ENCODE measurements around the gene CMA1. TPM values are rescaled to one million over a fixed set of nuclear protein-coding genes. Genes with fewer than 3 reads are reported as not detected.

CMA1 gene
- total and polyA plus RNA-seq, 8 donors, result 0.23 to 1.7 TPM; not detected in 6

DNA sequence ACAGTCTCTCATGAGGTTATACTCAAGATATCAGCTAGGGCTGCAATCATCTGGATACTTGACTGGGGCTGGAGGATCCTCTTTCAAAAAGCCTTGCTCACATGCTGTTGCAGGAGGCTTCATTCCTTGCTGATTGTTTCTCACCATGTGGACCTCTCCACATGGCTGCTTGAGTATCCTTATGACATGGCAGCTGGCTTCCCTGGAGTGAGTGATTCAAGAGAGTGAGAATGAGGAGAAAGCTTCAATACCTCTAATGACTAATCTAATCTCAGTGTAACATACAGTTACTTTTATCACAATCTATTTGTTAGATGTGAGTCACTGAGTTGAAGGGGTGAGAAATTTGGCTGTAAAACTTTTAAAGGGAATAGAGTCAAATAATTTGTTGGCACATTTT is 51.1 kb downstream of the CMA1 start:
- H3K4me3 ChIP-seq, result no peak overlapping the region
- DNase-seq, result no peak
- intact Hi-C loops (cut with DNase I; ENCODE audit: low total_unique reads), result no loop called here
- no peaks in the 10 kb centered on the region for H3K27me3 ChIP-seq
- H3K27ac ChIP-seq, result no peak overlapping the region
- H3K36me3 ChIP-seq, result peaks cover 0 to 13% (median 10%) of the 10 kb centered on the region in 4 donors
- H3K9me3 ChIP-seq, result peaks cover 0 to 8% (median 1%) of the 10 kb centered on the region in 4 donors
- TF ChIP-seq, protein P1, sequence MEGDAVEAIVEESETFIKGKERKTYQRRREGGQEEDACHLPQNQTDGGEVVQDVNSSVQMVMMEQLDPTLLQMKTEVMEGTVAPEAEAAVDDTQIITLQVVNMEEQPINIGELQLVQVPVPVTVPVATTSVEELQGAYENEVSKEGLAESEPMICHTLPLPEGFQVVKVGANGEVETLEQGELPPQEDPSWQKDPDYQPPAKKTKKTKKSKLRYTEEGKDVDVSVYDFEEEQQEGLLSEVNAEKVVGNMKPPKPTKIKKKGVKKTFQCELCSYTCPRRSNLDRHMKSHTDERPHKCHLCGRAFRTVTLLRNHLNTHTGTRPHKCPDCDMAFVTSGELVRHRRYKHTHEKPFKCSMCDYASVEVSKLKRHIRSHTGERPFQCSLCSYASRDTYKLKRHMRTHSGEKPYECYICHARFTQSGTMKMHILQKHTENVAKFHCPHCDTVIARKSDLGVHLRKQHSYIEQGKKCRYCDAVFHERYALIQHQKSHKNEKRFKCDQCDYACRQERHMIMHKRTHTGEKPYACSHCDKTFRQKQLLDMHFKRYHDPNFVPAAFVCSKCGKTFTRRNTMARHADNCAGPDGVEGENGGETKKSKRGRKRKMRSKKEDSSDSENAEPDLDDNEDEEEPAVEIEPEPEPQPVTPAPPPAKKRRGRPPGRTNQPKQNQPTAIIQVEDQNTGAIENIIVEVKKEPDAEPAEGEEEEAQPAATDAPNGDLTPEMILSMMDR (IDR thresholded peaks at IDR 0.05), result no peak
- TF ChIP-seq EP300 (IDR thresholded peaks at IDR 0.05) (no peak), POLR2A (IDR thresholded peaks at IDR 0.05) (no peak), POLR2AphosphoS5 (IDR thresholded peaks at IDR 0.05) (no peak)
- no peaks in the 10 kb centered on the region for H3K4me1 ChIP-seq

Other genes starting within 250 kb of the CMA1 start
- 10 to 100 TPM in 1 of 5 donors, 1 to 10 TPM in 4; 2.6 to 11.7 (median 4.9) TPM for gene TGM1, start 245.1 kb downstream of the CMA1 start, total RNA-seq
- gene TGM1, start 245.1 kb downstream of the CMA1 start, polyA plus RNA-seq, result 100 to 1,000 TPM in 1 of 3 donors, 1 to 10 TPM in 2; 1.7 to 131 (median 5.3) TPM
- gene RABGGTA, start 236.7 kb downstream of the CMA1 start, total RNA-seq, result 100 to 1,000 TPM in 4 of 5 donors, 10 to 100 TPM in 1; 16.0 to 230 (median 187) TPM
- gene RABGGTA, start 236.7 kb downstream of the CMA1 start, polyA plus RNA-seq, result 10 to 100 TPM; 33.8 to 68.4 (median 41.9) TPM
- 10 to 100 TPM in 3 of 5 donors, 1 to 10 TPM in 2; 5.3 to 71.9 (median 17.4) TPM for gene DHRS1, start 208.5 kb downstream of the CMA1 start, total RNA-seq
- 10 to 100 TPM; 20.1 to 52.1 (median 30.1) TPM for gene DHRS1, start 208.5 kb downstream of the CMA1 start, polyA plus RNA-seq
- gene NOP9, start 208.4 kb downstream of the CMA1 start, total RNA-seq, result 10 to 100 TPM in 4 of 5 donors, 1 to 10 TPM in 1; 5.4 to 25.7 (median 12.8) TPM
- gene NOP9, start 208.4 kb downstream of the CMA1 start, polyA plus RNA-seq, result 10 to 100 TPM in 1 of 3 donors, 1 to 10 TPM in 2; 6.5 to 11.8 (median 8.4) TPM
- 10 to 100 TPM in 2 of 5 donors, 1 to 10 TPM in 3; 5.0 to 11.2 (median 6.4) TPM for gene CIDEB, start 200.3 kb downstream of the CMA1 start, total RNA-seq
- gene CIDEB, start 200.3 kb downstream of the CMA1 start, polyA plus RNA-seq, result 10 to 100 TPM in 1 of 3 donors, 1 to 10 TPM in 2; 6.0 to 14.2 (median 6.0) TPM
- 10 to 100 TPM in 3 of 5 donors, 1 to 10 TPM in 1, not detected in 1; 9.9 to 71.5 (median 24.5) TPM for gene LTB4R2, start 198.1 kb downstream of the CMA1 start, total RNA-seq
- gene LTB4R2, start 198.1 kb downstream of the CMA1 start, polyA plus RNA-seq, result 1 to 10 TPM in 1 of 3 donors, under 1 TPM in 1, not detected in 1; 0.25 to 6.0 TPM
- 10 to 100 TPM in 3 of 5 donors, 1 to 10 TPM in 1, not detected in 1; 3.3 to 92.8 (median 24.6) TPM for gene LTB4R, start 196.8 kb downstream of the CMA1 start, total RNA-seq
- gene LTB4R, start 196.8 kb downstream of the CMA1 start, polyA plus RNA-seq, result 10 to 100 TPM in 1 of 3 donors, 1 to 10 TPM in 2; 1.4 to 67.2 (median 4.1) TPM
- 100 to 1,000 TPM in 1 of 5 donors, 10 to 100 TPM in 4; 18.2 to 118 (median 33.3) TPM for gene ADCY4, start 173.2 kb downstream of the CMA1 start, total RNA-seq
- 10 to 100 TPM; 15.2 to 18.9 (median 18.8) TPM for gene ADCY4, start 173.2 kb downstream of the CMA1 start, polyA plus RNA-seq
- 10 to 100 TPM in 4 of 5 donors, 1 to 10 TPM in 1; 6.4 to 42.6 (median 12.5) TPM for gene RIPK3, start 168.3 kb downstream of the CMA1 start, total RNA-seq
- gene RIPK3, start 168.3 kb downstream of the CMA1 start, polyA plus RNA-seq, result 10 to 100 TPM; 12.7 to 18.3 (median 14.3) TPM
- gene NFATC4, start 140.1 kb downstream of the CMA1 start, total RNA-seq, result 10 to 100 TPM; 20.1 to 64.8 (median 33.0) TPM
- gene NFATC4, start 140.1 kb downstream of the CMA1 start, polyA plus RNA-seq, result 100 to 1,000 TPM in 1 of 3 donors, 10 to 100 TPM in 2; 71.4 to 119 (median 99.0) TPM
- 10 to 100 TPM in 2 of 5 donors, 1 to 10 TPM in 3; 2.9 to 16.0 (median 8.1) TPM for gene NYNRIN, start 109.3 kb downstream of the CMA1 start, total RNA-seq
- gene NYNRIN, start 109.3 kb downstream of the CMA1 start, polyA plus RNA-seq, result 1 to 10 TPM; 2.3 to 3.3 (median 2.3) TPM
- gene CBLN3, start 78.6 kb downstream of the CMA1 start, total RNA-seq, result 1 to 10 TPM in 3 of 5 donors, not detected in 2; 2.0 to 4.2 (median 3.8) TPM
- 1 to 10 TPM in 2 of 3 donors, under 1 TPM in 1; 0.81 to 2.1 (median 1.4) TPM for gene CBLN3, start 78.6 kb downstream of the CMA1 start, polyA plus RNA-seq
- 100 to 1,000 TPM in 1 of 5 donors, 10 to 100 TPM in 4; 63.4 to 348 (median 77.2) TPM for gene KHNYN, start 78.3 kb downstream of the CMA1 start, total RNA-seq
- 10 to 100 TPM; 13.9 to 23.4 (median 22.9) TPM for gene KHNYN, start 78.3 kb downstream of the CMA1 start, polyA plus RNA-seq
- gene SDR39U1, start 65.5 kb downstream of the CMA1 start, total RNA-seq, result 10 to 100 TPM; 10.8 to 71.2 (median 42.4) TPM
- gene SDR39U1, start 65.5 kb downstream of the CMA1 start, polyA plus RNA-seq, result 10 to 100 TPM; 37.0 to 64.8 (median 41.8) TPM
- 1 to 10 TPM in 2 of 5 donors, under 1 TPM in 1, not detected in 2; 0.89 to 7.5 (median 3.3) TPM for gene CTSG, start 68.0 kb upstream of the CMA1 start, total RNA-seq
- 1 to 10 TPM in 1 of 3 donors, under 1 TPM in 2; 0.28 to 2.3 (median 0.37) TPM for gene CTSG, start 68.0 kb upstream of the CMA1 start, polyA plus RNA-seq
- gene GZMH, start 101.4 kb upstream of the CMA1 start, total RNA-seq, result 1 to 10 TPM in 1 of 5 donors, under 1 TPM in 1, not detected in 3; 0.92 to 2.0 TPM
- gene GZMH, start 101.4 kb upstream of the CMA1 start, polyA plus RNA-seq, result 1 to 10 TPM in 2 of 3 donors, under 1 TPM in 1; 0.44 to 1.8 (median 1.8) TPM
- gene GZMB, start 125.9 kb upstream of the CMA1 start, total RNA-seq, result 1 to 10 TPM in 1 of 5 donors, under 1 TPM in 1, not detected in 3; 0.92 to 2.9 TPM
- gene GZMB, start 125.9 kb upstream of the CMA1 start, polyA plus RNA-seq, result 1 to 10 TPM; 1.6 to 4.0 (median 2.3) TPM